Hepatocyte (in vitro differentiated cells): Measurements from ENCODE around the gene LRMDA. TPM values are rescaled to one million over a fixed set of nuclear protein-coding genes. Genes with fewer than 3 reads are reported as not detected.
A peak's percentile ranks its signal among the peaks of the same experiment; 100 is the strongest.

Experiments
- DNase-seq: peaks from one replicate; pipeline ENCODE4 v3.0.0-alpha.2; 2016; ENCODE audit warnings: low spot score
- H2AFZ ChIP-seq: fragments of 200-600 bp; sonication (generic); 2 replicates; pipeline ENCODE4 v1.6.0; 2016; ENCODE audit warnings: antibody characterized with exemption, mild to moderate bottlenecking
- H3K27ac ChIP-seq: fragments of 200-600 bp; sonication (generic); 2 replicates; pipeline ENCODE4 v1.5.1; 2016; ENCODE audit warnings: mild to moderate bottlenecking
- H3K27me3 ChIP-seq: fragments of 200-600 bp; sonication (generic); 2 replicates; pipeline ENCODE4 v1.6.1; 2016
- H3K36me3 ChIP-seq: fragments of 200-600 bp; sonication (generic); replicated peaks from 2 replicates; pipeline ENCODE4 v1.5.1; 2016; ENCODE audit warnings: low read depth; ENCODE audit not compliant: insufficient read depth
- H3K4me1 ChIP-seq: fragments of 200-600 bp; sonication (generic); 2 replicates; pipeline ENCODE4 v1.5.1; 2016; ENCODE audit warnings: mild to moderate bottlenecking, moderate library complexity; ENCODE audit not compliant: insufficient read depth
- H3K4me2 ChIP-seq: fragments of 200-600 bp; sonication (generic); 2 replicates; pipeline ENCODE4 v1.6.0; 2016
- H3K4me3 ChIP-seq: fragments of 200-600 bp; sonication (generic); 2 replicates; pipeline ENCODE4 v1.5.1; 2016; ENCODE audit warnings: mild to moderate bottlenecking
- H3K79me2 ChIP-seq: fragments of 200-600 bp; sonication (generic); 2 replicates; pipeline ENCODE4 v1.6.0; 2017; ENCODE audit warnings: mild to moderate bottlenecking
- H3K9me2 ChIP-seq: fragments of 200-600 bp; sonication (generic); replicated peaks from 2 replicates; pipeline ENCODE4 v1.6.0; 2017; ENCODE audit warnings: mild to moderate bottlenecking; ENCODE audit not compliant: insufficient read depth
- H3K9me3 ChIP-seq: fragments of 200-600 bp; sonication (generic); 2 replicates; pipeline ENCODE4 v1.5.1; 2016; ENCODE audit warnings: low read depth, mild to moderate bottlenecking
- H4K20me1 ChIP-seq: fragments of 200-600 bp; sonication (generic); 2 replicates; pipeline ENCODE4 v1.6.0; 2016; ENCODE audit warnings: mild to moderate bottlenecking; ENCODE audit not compliant: insufficient read depth, poor library complexity, severe bottlenecking
- CTCF ChIP-seq: fragments of 200-600 bp; sonication (generic); IDR thresholded peaks from 2 replicates; pipeline ENCODE4 v1.5.1; 2016; ENCODE audit warnings: antibody characterized with exemption, mild to moderate bottlenecking; ENCODE audit not compliant: poor library complexity
- EZH2 ChIP-seq: fragments of 200-600 bp; sonication (generic); IDR thresholded peaks from 2 replicates; pipeline ENCODE4 v1.6.1; 2016; ENCODE audit warnings: antibody characterized with exemption, mild to moderate bottlenecking, borderline replicate concordance
- EZH2phosphoT487 ChIP-seq: fragments of 200-600 bp; sonication (generic); IDR thresholded peaks from one replicate; pipeline ENCODE4 v1.6.1; 2018; ENCODE audit warnings: antibody characterized with exemption, mild to moderate bottlenecking, low read depth, moderate library complexity; ENCODE audit not compliant: unreplicated experiment, severe bottlenecking
- WGBS: methylation state at CpG from one replicate; pipeline ENCODE4 v1.1.6; 2016; ENCODE audit warnings: low lambda C conversion rate; ENCODE audit errors: missing lambda C conversion rate; 5-methylcytosine and 5-hydroxymethylcytosine counted together
- polyA plus RNA-seq: library from polyadenylated mRNA; unstranded; fragments of >200 nt; fragmentation: Nextera tagmentation; extraction: Ambion mirVana; gene quantifications from 2 replicates; pipeline ENCODE4 v1.2.1, GENCODE V29; 2016
- total RNA-seq: library from RNA; depleted of rRNA; stranded (reverse); fragments of >200 nt; gene quantifications from 2 replicates; pipeline ENCODE4 v1.2.3, GENCODE V29; 2014

LRMDA gene
- total and polyA plus RNA-seq, 2 experiments from 2014 or later = 5.6 to 15.7 TPM

DNA sequence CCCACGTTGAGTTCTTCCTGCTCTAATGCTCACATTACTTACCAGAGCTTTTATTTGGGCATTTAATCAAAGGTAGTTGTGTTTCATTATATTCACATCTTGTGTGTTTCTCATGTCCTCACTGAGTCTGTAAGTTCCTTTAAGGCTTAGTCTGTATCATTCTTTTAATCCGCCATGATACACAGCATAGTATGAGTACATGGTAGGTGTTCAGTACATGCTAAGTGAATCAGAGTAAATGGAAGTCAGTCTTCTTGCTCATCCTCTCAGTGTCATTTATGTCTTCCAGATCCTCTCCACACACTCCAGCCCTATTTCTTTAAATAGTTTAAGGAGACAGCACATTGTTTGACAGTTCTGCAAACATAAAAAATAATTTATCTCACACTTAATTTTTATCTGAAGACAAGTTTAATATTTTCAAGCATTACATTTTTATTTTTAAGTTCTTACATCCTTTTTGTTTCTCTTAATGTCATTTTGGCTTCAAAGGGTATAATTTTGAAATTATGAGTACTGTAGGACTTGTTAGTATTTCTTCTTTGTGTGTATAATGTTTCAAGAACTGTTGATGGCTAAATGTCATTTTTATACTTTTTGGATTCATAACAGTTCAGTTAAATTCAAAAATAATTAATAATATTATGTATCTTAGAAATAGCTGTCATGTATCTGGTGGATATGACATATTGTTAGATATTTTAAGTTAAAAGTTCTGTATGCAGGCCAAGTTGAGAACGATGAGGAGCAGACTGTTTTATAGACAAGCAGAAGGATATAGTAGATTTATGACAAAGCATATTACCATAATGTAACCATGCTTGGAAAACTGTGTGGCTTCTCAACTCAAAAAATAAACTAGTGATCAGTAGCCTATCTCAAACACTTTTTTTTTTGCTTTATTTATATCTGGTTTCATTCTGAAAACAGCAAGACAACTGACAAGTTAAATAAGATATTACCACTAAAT, 342.7 kb downstream of the LRMDA start:
- H3K4me2 ChIP-seq = no peak overlapping the region
- no peak overlapping the region for H2AFZ ChIP-seq
- H3K27ac ChIP-seq = peak overlapping the region; percentile 68

DNA sequence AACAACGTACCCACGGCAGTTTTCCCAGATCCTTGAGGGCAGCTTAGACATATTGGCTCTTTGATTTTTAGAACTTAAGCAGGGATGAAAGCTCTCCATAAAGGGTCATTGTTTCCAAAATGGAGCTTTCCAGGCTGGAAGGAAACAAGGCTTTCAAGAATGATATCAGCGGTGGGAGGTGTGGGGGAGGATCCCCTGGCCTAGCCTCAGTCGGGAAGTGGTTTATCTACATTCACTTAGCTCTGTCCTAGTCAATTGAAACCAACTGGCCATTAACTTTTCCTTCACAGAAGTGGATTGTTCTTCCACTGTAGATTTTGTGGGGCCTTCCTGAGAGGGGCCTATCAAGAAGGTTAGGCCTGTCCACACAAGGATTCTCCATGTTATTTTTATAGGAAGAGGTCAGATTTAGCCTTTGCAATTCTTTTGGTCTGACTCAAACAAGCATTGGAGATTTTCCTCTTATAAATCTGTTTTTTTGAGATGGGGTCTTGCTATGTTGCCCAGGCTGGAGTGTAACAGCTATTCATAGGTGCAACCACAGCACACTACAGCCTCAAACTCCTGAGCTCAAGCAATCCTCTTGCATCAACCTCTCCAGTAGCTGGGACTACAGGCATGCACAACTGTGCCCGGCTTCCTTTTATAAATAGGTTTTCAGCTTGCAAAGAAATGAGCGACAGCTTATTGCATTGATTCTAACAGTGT, 343.5 kb downstream of the LRMDA start:
- H3K27me3 ChIP-seq = no peaks in the 10 kb centered on the region
- no peak overlapping the region for H3K4me3 ChIP-seq
- TF ChIP-seq CTCF (no peak), EZH2phosphoT487 (no peak), EZH2 (no peak)
- no peaks in the 10 kb centered on the region for H3K9me3 ChIP-seq
- no peak for DNase-seq
- H3K9me2 ChIP-seq = no peaks in the 10 kb centered on the region
- H3K4me2 ChIP-seq = no peak overlapping the region
- H3K36me3 ChIP-seq = no peaks in the 10 kb centered on the region
- no peaks in the 10 kb centered on the region for H4K20me1 ChIP-seq
- no peak overlapping the region for H3K27ac ChIP-seq
- 67% methylated on average over 6 of the region's 6 CpGs for WGBS
- no peak overlapping the region for H2AFZ ChIP-seq
- peaks cover 25% of the 10 kb centered on the region for H3K4me1 ChIP-seq
- no peaks in the 10 kb centered on the region for H3K79me2 ChIP-seq

More for the DNA sequence above, 342.7 kb downstream of the LRMDA start:
- 61% methylated on average over 3 of the region's 3 CpGs for WGBS
- no peaks in the 10 kb centered on the region for H3K9me2 ChIP-seq
- peaks cover 25% of the 10 kb centered on the region for H3K4me1 ChIP-seq
- DNase-seq = no peak
- no peaks in the 10 kb centered on the region for H3K27me3 ChIP-seq
- H4K20me1 ChIP-seq = no peaks in the 10 kb centered on the region
- no peaks in the 10 kb centered on the region for H3K79me2 ChIP-seq
- H3K9me3 ChIP-seq = no peaks in the 10 kb centered on the region
- no peaks in the 10 kb centered on the region for H3K36me3 ChIP-seq
- no peak overlapping the region for H3K4me3 ChIP-seq
- no peak for TF ChIP-seq EZH2phosphoT487
- TF ChIP-seq CTCF = no peak
- no peak for TF ChIP-seq EZH2

GRCh38 chr10:75776738-75777504, 345.5 kb downstream of the LRMDA start:
- Histone ChIP-seq H3K4me2 (peak overlapping the region; percentile 52), H2AFZ (no peak overlapping the region), H3K4me3 (no peak overlapping the region), H3K27me3 (no peaks in the 10 kb centered on the region), H3K9me2 (no peaks in the 10 kb centered on the region), H3K79me2 (no peaks in the 10 kb centered on the region), H3K9me3 (no peaks in the 10 kb centered on the region), H3K27ac (no peak overlapping the region), H4K20me1 (no peaks in the 10 kb centered on the region), H3K4me1 (peaks cover 25% of the 10 kb centered on the region), H3K36me3 (no peaks in the 10 kb centered on the region)
- TF ChIP-seq EZH2phosphoT487 (no peak), EZH2 (no peak), CTCF (no peak)
- no peak for DNase-seq
- 42% methylated on average over 9 of the region's 9 CpGs for WGBS
